Osteocyte (in vitro differentiated cells): ENCODE data around the gene CYYR1. TPM values are rescaled to one million over a fixed set of nuclear protein-coding genes. Genes with fewer than 3 reads are reported as not detected.

Experiments used
- DNase-seq: peaks from one replicate; pipeline ENCODE4 v3.0.0; 2021; ENCODE audit warnings: mixed read lengths; ENCODE audit not compliant: unreplicated experiment; ENCODE audit errors: extremely low spot score
- H3K27ac Mint-ChIP-seq: one replicate; pipeline ENCODE4 v1.8.0; 2021; ENCODE audit warnings: mild to moderate bottlenecking, mixed read lengths; ENCODE audit not compliant: unreplicated experiment
- H3K27me3 Mint-ChIP-seq: one replicate; pipeline ENCODE4 v1.8.0; 2021; ENCODE audit warnings: mixed read lengths; ENCODE audit not compliant: unreplicated experiment
- H3K36me3 Mint-ChIP-seq: one replicate; pipeline ENCODE4 v1.8.0; 2021; ENCODE audit warnings: mixed read lengths; ENCODE audit not compliant: unreplicated experiment
- H3K4me1 Mint-ChIP-seq: one replicate; pipeline ENCODE4 v1.8.0; 2021; ENCODE audit warnings: mixed read lengths; ENCODE audit not compliant: unreplicated experiment
- H3K4me3 Mint-ChIP-seq: one replicate; pipeline ENCODE4 v1.8.0; 2021; ENCODE audit warnings: mild to moderate bottlenecking, moderate library complexity, mixed read lengths; ENCODE audit not compliant: unreplicated experiment
- H3K9me3 Mint-ChIP-seq: one replicate; pipeline ENCODE4 v1.8.0; 2021; ENCODE audit warnings: mixed read lengths; ENCODE audit not compliant: unreplicated experiment
- total RNA-seq: library from RNA; stranded (reverse); gene quantifications from 2 replicates; pipeline ENCODE4 v1.2.1, GENCODE V29; 2021
- TF ChIP-seq, protein P1 (sequence below): fragments of 200-600 bp; sonication (generic); IDR thresholded peaks from 2 replicates; pipeline ENCODE4 v1.5.0; 2021; ENCODE audit warnings: antibody characterized with exemption, mild to moderate bottlenecking, moderate library complexity

Gene CYYR1
- total RNA-seq, 1 donor from 2014 or later: 4.7 TPM

DNA sequence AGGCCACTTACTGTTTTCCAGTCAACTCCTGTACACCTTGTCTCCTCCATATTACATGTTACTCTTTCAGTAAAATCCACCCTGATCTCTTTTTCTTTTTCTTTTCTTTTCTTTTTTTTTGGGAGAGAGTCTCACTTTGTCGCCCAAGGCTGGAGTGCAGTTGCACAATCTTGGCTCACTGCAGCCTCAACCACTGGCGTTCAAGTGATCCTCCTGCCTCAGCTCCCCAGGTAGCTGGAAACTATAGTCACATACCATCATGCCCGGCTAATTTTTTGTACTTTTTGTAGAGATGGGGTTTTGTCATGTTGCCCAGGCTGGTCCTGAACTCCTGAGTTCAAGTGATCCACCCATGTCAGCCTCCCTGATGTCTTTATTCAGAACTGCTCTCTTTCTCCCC lies 57.8 kb downstream of the CYYR1 start:
- DNase-seq: no peak
- peaks cover 5% of the 10 kb centered on the region for H3K4me1 Mint-ChIP-seq
- peaks cover 7% of the 10 kb centered on the region for H3K9me3 Mint-ChIP-seq
- H3K36me3 Mint-ChIP-seq: no peaks in the 10 kb centered on the region
- TF ChIP-seq, protein P1, sequence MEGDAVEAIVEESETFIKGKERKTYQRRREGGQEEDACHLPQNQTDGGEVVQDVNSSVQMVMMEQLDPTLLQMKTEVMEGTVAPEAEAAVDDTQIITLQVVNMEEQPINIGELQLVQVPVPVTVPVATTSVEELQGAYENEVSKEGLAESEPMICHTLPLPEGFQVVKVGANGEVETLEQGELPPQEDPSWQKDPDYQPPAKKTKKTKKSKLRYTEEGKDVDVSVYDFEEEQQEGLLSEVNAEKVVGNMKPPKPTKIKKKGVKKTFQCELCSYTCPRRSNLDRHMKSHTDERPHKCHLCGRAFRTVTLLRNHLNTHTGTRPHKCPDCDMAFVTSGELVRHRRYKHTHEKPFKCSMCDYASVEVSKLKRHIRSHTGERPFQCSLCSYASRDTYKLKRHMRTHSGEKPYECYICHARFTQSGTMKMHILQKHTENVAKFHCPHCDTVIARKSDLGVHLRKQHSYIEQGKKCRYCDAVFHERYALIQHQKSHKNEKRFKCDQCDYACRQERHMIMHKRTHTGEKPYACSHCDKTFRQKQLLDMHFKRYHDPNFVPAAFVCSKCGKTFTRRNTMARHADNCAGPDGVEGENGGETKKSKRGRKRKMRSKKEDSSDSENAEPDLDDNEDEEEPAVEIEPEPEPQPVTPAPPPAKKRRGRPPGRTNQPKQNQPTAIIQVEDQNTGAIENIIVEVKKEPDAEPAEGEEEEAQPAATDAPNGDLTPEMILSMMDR: no peak
- no peak overlapping the region for H3K27ac Mint-ChIP-seq
- H3K27me3 Mint-ChIP-seq: no peaks in the 10 kb centered on the region
- no peak overlapping the region for H3K4me3 Mint-ChIP-seq

DNA sequence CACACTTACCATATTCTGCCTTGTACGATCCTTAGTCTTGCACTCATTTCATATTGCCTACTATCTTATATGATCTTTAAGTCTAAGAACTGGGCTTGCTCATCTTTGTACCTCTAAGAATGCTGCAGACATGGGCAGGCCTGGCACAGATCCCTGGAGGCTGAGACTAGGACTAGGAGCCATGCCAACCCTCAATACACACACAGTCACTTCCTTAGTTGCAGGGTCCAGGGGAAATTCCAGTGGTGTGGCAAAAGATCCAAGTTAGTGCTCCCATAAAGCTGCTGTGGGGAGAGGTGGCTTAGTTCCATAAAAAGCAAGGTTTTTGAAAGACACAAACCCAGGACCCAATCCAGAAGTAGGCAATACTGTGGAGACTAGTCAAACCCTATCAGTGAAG lies 59.9 kb downstream of the CYYR1 start:
- H3K9me3 Mint-ChIP-seq: no peaks in the 10 kb centered on the region
- H3K4me1 Mint-ChIP-seq: peaks cover 5% of the 10 kb centered on the region
- H3K27ac Mint-ChIP-seq: no peak overlapping the region
- TF ChIP-seq, protein P1: no peak
- no peak overlapping the region for H3K4me3 Mint-ChIP-seq
- DNase-seq: no peak
- no peaks in the 10 kb centered on the region for H3K36me3 Mint-ChIP-seq
- no peaks in the 10 kb centered on the region for H3K27me3 Mint-ChIP-seq

DNA sequence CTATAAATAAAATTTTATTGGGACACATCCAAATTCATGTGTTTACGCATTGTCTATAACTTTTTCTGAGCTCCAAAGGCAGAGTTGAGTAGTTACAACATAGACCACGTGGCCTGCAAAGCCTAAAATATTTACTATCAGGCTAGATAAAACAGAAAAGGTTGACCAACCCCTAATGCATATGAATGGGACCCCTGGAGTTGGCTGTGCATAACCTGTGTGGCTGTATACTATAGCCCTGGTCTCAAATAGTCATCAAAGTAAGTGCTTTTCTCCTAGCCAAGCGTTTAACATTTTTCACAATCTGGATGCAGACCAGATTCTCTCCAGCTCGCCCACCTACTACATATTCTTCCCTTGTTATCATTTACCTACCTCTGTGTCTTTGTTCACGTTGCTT lies 60.4 kb downstream of the CYYR1 start:
- H3K4me3 Mint-ChIP-seq: no peak overlapping the region
- DNase-seq: no peak
- no peaks in the 10 kb centered on the region for H3K27me3 Mint-ChIP-seq
- H3K36me3 Mint-ChIP-seq: no peaks in the 10 kb centered on the region
- no peaks in the 10 kb centered on the region for H3K9me3 Mint-ChIP-seq
- no peak overlapping the region for H3K27ac Mint-ChIP-seq
- TF ChIP-seq, protein P1: no peak
- peaks cover 5% of the 10 kb centered on the region for H3K4me1 Mint-ChIP-seq

DNA sequence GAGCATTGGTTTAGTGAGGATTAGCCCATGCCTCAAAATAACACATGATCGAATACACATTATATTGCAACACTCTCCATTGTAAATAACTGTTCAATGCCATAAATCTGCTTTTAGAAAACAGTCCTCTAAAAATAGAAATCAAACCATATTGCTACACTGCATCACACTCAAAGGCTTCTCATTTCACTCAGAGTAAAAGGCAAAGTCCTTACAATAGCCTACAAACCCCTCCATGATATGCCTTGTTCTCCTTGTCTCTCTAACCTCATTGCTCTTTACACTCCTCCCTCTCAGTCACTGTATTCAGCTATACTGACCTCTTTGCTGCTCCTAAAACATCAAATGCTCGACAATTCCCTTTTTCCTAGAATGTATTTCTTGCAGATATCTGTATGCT lies 64.2 kb downstream of the CYYR1 start:
- H3K4me3 Mint-ChIP-seq: no peak overlapping the region
- TF ChIP-seq, protein P1: no peak
- no peak overlapping the region for H3K27ac Mint-ChIP-seq
- H3K9me3 Mint-ChIP-seq: no peaks in the 10 kb centered on the region
- H3K27me3 Mint-ChIP-seq: no peaks in the 10 kb centered on the region
- peaks cover 22% of the 10 kb centered on the region for H3K4me1 Mint-ChIP-seq
- no peak for DNase-seq
- H3K36me3 Mint-ChIP-seq: no peaks in the 10 kb centered on the region

DNA sequence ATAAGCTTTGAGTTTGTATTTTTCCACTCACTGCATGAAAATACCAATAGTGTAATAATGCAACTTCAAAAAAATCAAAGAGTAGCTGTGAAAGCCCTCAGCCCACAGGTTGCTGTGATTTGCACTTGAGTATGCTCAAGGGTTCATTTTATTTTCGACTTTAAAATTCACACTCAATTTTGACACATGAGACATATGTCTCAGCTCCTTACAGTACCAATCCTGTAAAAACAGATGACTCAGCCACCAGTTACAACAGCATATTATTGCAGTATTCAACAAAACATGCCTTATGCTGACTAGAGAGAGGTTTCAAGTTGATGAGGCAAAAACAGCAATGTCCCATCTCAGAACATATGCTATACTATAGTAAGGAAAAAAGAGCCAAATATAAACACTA lies 66.1 kb downstream of the CYYR1 start:
- no peak for DNase-seq
- Mint-ChIP-seq H3K27me3 (no peaks in the 10 kb centered on the region), H3K4me1 (peaks cover 17% of the 10 kb centered on the region), H3K36me3 (no peaks in the 10 kb centered on the region), H3K27ac (peak overlapping the region; percentile 16), H3K4me3 (no peak overlapping the region), H3K9me3 (no peaks in the 10 kb centered on the region)
- TF ChIP-seq, protein P1: no peak
